ENCODE results near the gene LRIT1. TPM values are rescaled to one million over a fixed set of nuclear protein-coding genes. Genes with fewer than 3 reads are reported as not detected.

LRIT1 gene
- total RNA-seq, 1 experiment from 2014 or later = not detected

DNA sequence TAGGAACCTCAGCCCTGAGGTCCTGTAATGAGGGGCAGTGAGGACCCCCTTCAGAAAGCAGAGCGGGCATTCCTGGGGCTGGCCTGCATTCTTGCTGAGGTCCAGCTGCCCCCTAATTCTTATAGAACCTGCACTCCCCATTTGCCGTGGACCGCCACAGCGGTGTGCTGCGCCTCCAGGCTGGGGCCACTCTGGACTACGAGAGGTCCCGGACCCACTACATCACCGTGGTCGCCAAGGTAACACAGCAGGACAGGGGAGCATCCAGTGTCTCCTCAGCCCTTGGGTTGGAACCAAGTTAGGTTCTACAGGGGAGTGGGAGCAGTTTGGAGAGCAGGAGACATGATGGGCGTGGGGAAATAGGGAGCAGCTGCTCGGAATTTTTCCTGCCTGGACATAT, 39.7 kb downstream of the LRIT1 start:
- H3K27ac ChIP-seq (ENCODE audit: low read depth, low read length, poor library complexity, severe bottlenecking) = no peak overlapping the region
- no TSS peak for BruUV-seq (replicated peaks)
- ChIA-PET CTCF (no interaction called here), POLR2A (ENCODE audit: low non-redundant PET) (no interaction called here)
- no peak for DNase-seq (ENCODE audit: low spot score)
- H3K9me3 ChIP-seq (ENCODE audit: low read depth, low read length, poor library complexity, severe bottlenecking) = no peaks in the 10 kb centered on the region
- no peaks in the 10 kb centered on the region for H3K4me1 ChIP-seq (ENCODE audit: insufficient read depth, low read length, poor library complexity, severe bottlenecking)
- H3K36me3 ChIP-seq (ENCODE audit: insufficient read depth, low read length, poor library complexity, severe bottlenecking) = no peaks in the 10 kb centered on the region
- no peak overlapping the region for H3K4me3 ChIP-seq (ENCODE audit: low read depth, low read length, poor library complexity, severe bottlenecking)
- intact Hi-C loops (cut with micrococcal nuclease; ENCODE audit: unreplicated experiment) = no loop called here
- peaks cover 31% of the 10 kb centered on the region for H3K27me3 ChIP-seq (replicated peaks; ENCODE audit: insufficient read depth, low read depth, low read length, poor library complexity)
- TF ChIP-seq EZH2 (IDR thresholded peaks at IDR 0.05; ENCODE audit: borderline replicate concordance, low read depth, low read length, poor library complexity, severe bottlenecking) (no peak), CTCF (conservative IDR thresholded peaks at IDR 0.05; ENCODE audit: low read depth, low read length) (no peak)

DNA sequence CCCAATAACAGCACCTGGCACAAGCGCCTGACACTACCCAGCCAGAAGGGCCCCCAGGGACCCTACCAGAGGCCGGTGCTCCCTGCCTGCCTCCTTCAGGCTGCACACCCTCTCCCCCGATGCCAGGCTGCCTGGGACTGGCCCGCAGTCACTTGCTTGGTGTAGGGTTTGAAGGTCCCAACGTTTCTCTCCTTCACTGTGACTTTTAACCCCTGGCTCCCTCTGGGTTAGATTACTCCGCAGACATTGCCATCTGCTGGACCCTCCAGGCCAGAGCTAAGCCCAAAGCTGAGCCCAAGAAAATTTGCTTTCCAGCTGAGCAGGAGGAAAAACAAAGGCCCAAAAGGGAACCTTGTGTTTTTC, 40.1 kb downstream of the LRIT1 start:
- intact Hi-C loops (cut with micrococcal nuclease; ENCODE audit: unreplicated experiment) = no loop called here
- no peaks in the 10 kb centered on the region for H3K9me3 ChIP-seq (ENCODE audit: low read depth, low read length, poor library complexity, severe bottlenecking)
- no peaks in the 10 kb centered on the region for H3K36me3 ChIP-seq (ENCODE audit: insufficient read depth, low read length, poor library complexity, severe bottlenecking)
- H3K4me1 ChIP-seq (ENCODE audit: insufficient read depth, low read length, poor library complexity, severe bottlenecking) = no peaks in the 10 kb centered on the region
- no TSS peak for BruUV-seq (replicated peaks)
- ChIA-PET CTCF (no interaction called here), POLR2A (ENCODE audit: low non-redundant PET) (no interaction called here)
- H3K4me3 ChIP-seq (ENCODE audit: low read depth, low read length, poor library complexity, severe bottlenecking) = no peak overlapping the region
- H3K27ac ChIP-seq (ENCODE audit: low read depth, low read length, poor library complexity, severe bottlenecking) = no peak overlapping the region
- TF ChIP-seq CTCF (conservative IDR thresholded peaks at IDR 0.05; ENCODE audit: low read depth, low read length) (no peak), EZH2 (IDR thresholded peaks at IDR 0.05; ENCODE audit: borderline replicate concordance, low read depth, low read length, poor library complexity, severe bottlenecking) (no peak)
- peaks cover 36% of the 10 kb centered on the region for H3K27me3 ChIP-seq (replicated peaks; ENCODE audit: insufficient read depth, low read depth, low read length, poor library complexity)
- DNase-seq (ENCODE audit: low spot score) = no peak

DNA sequence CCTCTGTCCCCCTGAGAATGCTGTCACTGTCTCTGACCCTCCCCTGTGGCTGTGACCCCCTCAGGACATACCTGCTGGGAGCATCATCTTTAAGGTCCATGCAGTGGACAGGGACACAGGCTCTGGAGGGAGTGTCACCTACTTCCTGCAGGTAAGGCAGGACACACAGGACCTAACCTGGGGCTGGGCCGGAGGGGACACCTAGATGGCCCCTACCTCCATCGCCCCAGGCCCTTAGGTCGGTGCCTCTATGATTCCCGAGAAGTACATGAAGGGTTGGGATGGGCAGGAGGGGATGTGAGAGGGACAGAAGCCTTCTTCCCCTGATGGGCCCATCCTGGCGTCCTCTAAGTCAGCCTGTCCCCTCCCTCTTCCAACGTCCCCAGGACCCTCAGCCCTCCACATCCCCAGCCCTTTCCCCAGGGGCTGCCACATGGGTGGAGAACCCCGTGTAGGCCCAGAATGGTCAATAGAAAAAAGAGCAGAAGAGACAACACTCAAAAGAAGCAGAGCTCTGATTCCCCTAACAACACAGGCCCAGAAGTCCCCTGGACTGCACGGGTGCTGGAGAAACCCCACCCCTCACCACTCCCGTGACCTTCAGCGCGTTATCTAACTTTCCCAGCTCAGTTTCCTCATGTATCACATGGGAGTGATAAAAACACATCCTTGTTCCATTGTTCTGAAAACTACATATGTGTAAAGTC, 40.7 kb downstream of the LRIT1 start:
- ChIA-PET CTCF (no interaction called here), POLR2A (ENCODE audit: low non-redundant PET) (no interaction called here)
- Histone ChIP-seq H3K27me3 (replicated peaks; ENCODE audit: insufficient read depth, low read depth, low read length, poor library complexity) (peaks cover 41% of the 10 kb centered on the region), H3K4me1 (ENCODE audit: insufficient read depth, low read length, poor library complexity, severe bottlenecking) (no peaks in the 10 kb centered on the region), H3K9me3 (ENCODE audit: low read depth, low read length, poor library complexity, severe bottlenecking) (no peaks in the 10 kb centered on the region), H3K27ac (ENCODE audit: low read depth, low read length, poor library complexity, severe bottlenecking) (no peak overlapping the region), H3K36me3 (ENCODE audit: insufficient read depth, low read length, poor library complexity, severe bottlenecking) (no peaks in the 10 kb centered on the region), H3K4me3 (ENCODE audit: low read depth, low read length, poor library complexity, severe bottlenecking) (no peak overlapping the region)
- BruUV-seq (replicated peaks) = no TSS peak
- DNase-seq (ENCODE audit: low spot score) = no peak
- TF ChIP-seq CTCF (conservative IDR thresholded peaks at IDR 0.05; ENCODE audit: low read depth, low read length) = no peak
- no peak for TF ChIP-seq EZH2 (IDR thresholded peaks at IDR 0.05; ENCODE audit: borderline replicate concordance, low read depth, low read length, poor library complexity, severe bottlenecking)
- intact Hi-C loops (cut with micrococcal nuclease; ENCODE audit: unreplicated experiment) = no loop called here

All from A673 (cell line).